Mesodermal cell (in vitro differentiated cells): Measurements from ENCODE around the gene ADAP1.
"Not testable (repeated sequence)": the region's sequence is repeated elsewhere in the genome, so short reads cannot be mapped to it uniquely, and the experiment has no call there.

Source experiments
- H3K27ac ChIP-seq: 2 replicates; pipeline ENCODE4 v1.7.0; 2013; ENCODE audit warnings: mild to moderate bottlenecking, low read depth, low read length, moderate library complexity; ENCODE audit not compliant: severe bottlenecking
- H3K36me3 ChIP-seq: 2 replicates; pipeline ENCODE4 v1.7.1; 2013; ENCODE audit warnings: mild to moderate bottlenecking, low read length, moderate library complexity; ENCODE audit not compliant: control insufficient read depth, insufficient read depth
- H3K4me1 ChIP-seq: one replicate; pipeline ENCODE4 v1.7.1; 2013; ENCODE audit warnings: mild to moderate bottlenecking, low read length; ENCODE audit not compliant: insufficient read depth, control insufficient read depth, poor library complexity, severe bottlenecking
- H3K4me3 ChIP-seq: 2 replicates; pipeline ENCODE4 v1.7.0; 2013; ENCODE audit warnings: low read length, control low read depth, mild to moderate bottlenecking; ENCODE audit not compliant: insufficient read depth, poor library complexity, severe bottlenecking; ENCODE audit errors: extremely low read depth
- H3K9me3 ChIP-seq: 2 replicates; pipeline ENCODE4 v1.7.1; 2013; ENCODE audit warnings: mild to moderate bottlenecking, low read length, moderate library complexity; ENCODE audit not compliant: control insufficient read depth
- WGBS, 2 experiments: methylation state at CpG; one replicate each; pipeline ENCODE4 v1.1.5; 2013; ENCODE audit warnings: missing lambda C conversion rate in 2 of 2; ENCODE audit not compliant: insufficient coverage in 2 of 2; 5-methylcytosine and 5-hydroxymethylcytosine counted together

The ADAP1 gene

DNA sequence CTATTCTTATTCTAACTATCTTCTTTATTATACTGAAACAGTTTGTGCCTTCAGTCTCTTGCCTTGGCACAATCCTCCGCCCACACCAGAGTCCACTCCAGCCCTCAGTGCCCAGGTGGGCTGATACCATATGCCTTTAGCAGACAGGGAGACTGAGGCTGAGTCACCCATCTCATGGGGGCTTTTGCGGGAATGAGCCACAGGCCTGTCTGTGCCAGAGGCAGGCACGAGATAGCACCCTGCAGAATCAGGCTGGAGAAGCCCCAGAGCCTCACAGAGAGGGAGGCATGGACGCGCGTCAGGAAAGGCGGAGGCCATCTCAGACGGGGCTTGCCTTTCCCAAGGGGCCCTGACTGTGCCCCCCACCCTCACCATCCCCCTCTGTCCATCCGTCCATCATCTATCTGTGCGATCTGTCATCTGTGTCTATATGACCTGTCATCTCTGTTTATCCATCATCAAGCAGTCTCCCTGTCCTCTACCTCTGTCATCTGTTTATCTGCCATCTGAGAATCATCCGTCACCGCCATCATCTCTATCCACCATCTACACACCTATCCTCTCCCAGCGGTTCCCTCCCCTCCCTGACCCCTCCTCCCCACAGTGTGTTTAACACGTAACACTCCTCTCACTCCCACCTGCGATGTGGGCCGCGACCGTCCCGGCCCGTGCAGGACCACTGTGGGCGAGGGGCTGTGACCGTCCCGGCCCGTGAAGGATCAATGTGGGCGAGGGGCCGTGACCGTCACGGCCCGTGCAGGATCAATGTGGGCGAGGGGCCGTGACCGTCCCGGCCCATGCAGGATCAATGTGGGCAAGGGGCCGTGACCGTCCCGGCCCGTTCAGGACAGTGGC, 7.3 kb upstream of the ADAP1 start:
- H3K4me3 ChIP-seq, result no peak overlapping the region
- peaks cover 3% of the 10 kb centered on the region for H3K4me1 ChIP-seq
- no peaks in the 10 kb centered on the region for H3K9me3 ChIP-seq
- peaks cover 12% of the 10 kb centered on the region for H3K36me3 ChIP-seq
- H3K27ac ChIP-seq, result no peak overlapping the region
- WGBS, 2 experiments, result 92 to 96% methylated on average over 31 to 34 of the region's 37 CpGs

DNA sequence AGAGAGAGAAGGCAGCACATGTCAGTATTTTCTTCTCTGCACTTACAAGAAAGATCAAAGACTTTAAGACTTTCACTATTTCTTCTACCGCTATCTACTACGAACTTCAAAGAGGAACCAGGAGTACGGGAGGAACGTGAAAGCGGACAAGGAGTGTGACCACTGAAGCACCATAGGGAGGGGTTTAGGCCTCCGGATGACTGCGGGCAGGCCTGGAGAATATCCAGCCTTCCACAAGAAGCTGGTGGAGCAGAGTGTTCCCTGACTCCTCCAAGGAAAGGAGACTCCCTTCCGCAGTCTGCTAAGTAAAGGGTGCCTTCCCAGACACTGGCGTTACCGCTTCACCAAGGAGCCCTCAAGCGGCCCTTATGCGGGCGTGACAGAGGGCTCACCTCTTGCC, 6.5 kb upstream of the ADAP1 start:
- not testable (repeated sequence) for H3K36me3 ChIP-seq, H3K4me1 ChIP-seq, H3K9me3 ChIP-seq, H3K27ac ChIP-seq, H3K4me3 ChIP-seq
- WGBS, 2 experiments, result 76 to 77% methylated on average over 5 of the region's 13 CpGs

DNA sequence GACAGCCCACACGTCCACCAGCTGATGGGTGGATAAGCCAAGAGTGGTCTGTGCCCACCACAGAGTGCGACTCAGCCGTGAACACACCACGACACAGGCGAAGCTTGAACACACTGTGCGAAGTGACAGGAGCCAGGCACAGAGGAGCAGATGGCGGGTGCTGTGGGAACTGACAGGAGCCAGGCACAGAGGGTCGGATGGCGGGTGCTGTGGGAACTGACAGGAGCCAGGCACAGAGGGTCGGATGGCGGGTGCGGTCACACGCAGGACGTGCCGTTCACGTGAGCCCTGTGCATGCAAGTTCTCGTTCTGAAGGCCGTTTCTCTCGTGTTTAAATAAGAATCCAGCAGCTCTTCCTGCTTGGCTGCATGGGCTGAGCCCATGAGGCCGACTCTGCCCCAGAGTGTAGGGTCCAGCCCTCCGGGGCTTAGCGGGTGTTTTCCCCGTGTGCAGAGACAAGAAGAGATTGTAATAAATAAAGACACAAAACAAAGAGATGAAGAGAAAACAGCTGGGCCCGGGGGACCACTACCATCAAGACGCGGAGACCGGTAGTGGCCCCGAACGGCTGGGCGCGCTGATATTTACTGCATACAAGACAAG, 5.9 kb upstream of the ADAP1 start:
- Histone ChIP-seq H3K27ac (no peak overlapping the region), H3K36me3 (no peaks in the 10 kb centered on the region), H3K4me1 (peaks cover 3% of the 10 kb centered on the region)

DNA sequence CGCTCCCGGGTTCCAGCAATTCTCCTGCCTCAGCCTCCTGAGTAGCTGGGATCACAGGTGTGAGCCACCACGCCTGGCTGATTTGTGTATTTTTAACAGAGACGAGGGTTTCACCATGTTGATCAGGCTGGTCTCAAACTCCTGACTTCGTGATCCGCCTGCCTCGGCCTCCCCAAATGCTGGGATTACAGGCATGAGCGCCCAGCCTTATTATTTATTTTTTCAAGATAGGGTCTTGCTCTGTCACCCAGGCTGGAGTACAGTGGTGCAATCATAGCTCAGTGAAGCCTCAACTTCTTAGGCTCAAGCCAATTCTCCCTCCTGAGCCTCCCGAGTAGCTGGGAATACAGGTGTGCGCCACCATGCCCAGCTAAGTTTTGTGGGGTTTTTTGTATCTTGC, 5.3 kb upstream of the ADAP1 start:
- not testable (repeated sequence) for H3K9me3 ChIP-seq, H3K36me3 ChIP-seq, H3K27ac ChIP-seq, H3K4me1 ChIP-seq, H3K4me3 ChIP-seq
- 92 to 99% methylated on average over 9 to 10 of the region's 10 CpGs for WGBS, 2 experiments

More for the DNA sequence above, 5.9 kb upstream of the ADAP1 start:
- H3K9me3 ChIP-seq, result no peaks in the 10 kb centered on the region
- no peak overlapping the region for H3K4me3 ChIP-seq
- 93 to 97% methylated on average over 26 to 28 of the region's 31 CpGs for WGBS, 2 experiments

DNA sequence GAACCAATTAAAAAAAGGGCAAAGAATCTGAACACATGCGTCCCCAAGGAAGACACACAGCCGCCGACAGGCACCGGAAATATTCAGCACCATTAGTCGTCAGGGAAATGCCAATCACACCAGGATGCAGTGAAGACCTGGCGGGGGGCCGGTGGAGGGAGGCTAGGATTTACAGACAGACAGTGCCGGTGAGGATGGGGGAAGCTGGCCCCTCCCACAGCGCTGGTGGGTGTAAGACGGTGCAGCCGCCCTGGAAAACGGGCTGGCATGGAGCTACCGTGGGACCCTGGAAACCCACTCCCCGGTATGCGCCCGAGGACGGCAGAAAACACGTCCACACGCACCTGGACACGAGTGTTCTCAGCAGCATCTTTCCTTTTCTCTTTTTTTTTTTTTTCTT, 4.8 kb upstream of the ADAP1 start:
- WGBS, 2 experiments, result 47 to 49% methylated on average over 12 to 13 of the region's 20 CpGs
- Histone ChIP-seq H3K27ac (no peak overlapping the region), H3K36me3 (no peaks in the 10 kb centered on the region), H3K9me3 (no peaks in the 10 kb centered on the region), H3K4me3 (no peak overlapping the region), H3K4me1 (no peaks in the 10 kb centered on the region)

DNA sequence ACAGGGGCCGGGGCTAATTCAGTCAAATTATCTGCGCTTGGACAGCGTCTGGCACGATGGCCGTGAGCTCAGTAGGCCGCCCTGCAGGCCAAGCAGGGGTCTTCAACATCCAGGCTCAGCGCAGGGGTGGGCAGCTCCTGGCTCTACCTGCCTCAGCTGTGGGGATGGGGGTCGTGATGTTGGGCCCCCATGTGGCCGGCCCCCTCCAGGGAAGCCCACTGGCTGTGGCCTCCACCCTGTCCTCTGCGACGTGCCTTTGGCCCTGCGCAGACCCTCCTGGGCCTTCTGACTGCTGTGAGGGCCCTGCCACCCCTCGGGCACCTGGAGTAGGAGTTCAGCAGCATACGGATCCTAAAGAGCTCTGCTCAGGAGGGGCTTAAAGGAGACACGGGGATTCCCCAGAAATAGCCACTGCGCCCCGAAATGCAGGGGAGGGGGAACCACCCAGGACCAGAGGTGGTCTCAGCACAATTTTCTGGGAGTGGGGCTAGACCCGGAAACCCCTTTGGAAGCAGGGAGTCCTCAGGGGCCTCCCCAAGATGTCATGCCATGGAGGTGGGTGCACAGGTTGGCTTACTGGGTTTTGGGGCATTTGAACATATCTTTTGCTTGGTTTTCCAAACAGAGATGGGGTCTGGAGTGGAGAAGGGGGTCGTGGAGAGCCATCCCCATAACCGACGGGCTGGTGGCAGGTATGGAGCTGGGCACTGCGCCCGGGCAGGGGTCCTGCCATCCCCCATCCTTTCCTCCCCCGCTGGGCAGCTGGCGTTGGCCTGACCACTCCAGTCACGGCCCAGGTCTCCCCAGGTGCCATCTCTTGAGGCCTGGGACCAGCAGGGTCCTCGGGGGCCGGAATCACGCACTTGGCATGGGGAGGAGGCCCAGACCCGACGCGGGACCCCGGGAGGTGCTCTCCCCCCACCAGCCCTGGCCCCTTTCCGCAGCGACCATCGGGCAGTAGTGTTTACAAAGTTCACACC, 4.0 kb upstream of the ADAP1 start:
- H3K9me3 ChIP-seq, result no peaks in the 10 kb centered on the region
- H3K4me3 ChIP-seq, result no peak overlapping the region
- no peaks in the 10 kb centered on the region for H3K4me1 ChIP-seq
- H3K27ac ChIP-seq, result no peak overlapping the region
- 91 to 93% methylated on average over 32 to 35 of the region's 36 CpGs for WGBS, 2 experiments
- H3K36me3 ChIP-seq, result no peaks in the 10 kb centered on the region

DNA sequence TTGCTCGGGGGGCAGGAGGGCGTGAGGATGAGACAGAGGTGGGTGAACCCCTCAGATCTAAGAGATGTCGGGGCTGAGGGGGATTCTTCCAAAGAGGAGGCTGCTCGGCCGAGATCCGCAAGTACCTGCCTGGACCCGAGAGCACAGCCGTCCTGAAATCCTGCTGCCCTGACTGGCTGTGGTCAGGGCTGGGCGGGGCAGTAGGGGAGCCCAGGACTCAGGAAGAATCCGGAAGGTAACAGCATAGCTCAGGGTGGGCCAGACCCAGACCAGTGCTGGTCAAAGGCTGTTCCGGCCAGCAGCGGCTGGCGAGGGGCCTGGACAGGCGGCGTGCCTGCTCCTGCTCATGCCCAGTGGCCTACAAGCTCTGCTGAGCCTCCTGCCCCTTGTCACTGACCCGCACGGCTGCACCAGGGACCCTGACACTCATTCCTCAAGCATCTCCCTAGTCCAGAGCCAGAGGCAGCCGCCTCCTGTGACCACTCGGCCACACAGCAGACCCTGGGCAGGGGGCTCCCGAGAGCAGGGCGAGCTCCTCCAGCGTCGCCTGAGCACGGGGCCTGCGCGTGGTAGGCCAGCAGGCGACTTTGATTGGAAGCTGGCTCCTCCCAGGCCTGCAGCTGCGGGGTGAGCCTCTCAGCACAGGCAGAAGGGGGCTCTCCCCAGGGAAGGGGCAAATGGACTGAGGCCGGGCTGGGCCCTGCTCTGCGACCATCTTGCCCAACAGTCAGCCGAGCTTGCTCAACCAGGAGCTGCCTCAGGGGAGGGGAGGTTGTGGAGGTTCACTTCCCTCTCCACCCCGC, 3.1 kb upstream of the ADAP1 start:
- no peaks in the 10 kb centered on the region for H3K9me3 ChIP-seq
- WGBS, 2 experiments, result 87 to 90% methylated on average over 29 to 30 of the region's 32 CpGs

DNA sequence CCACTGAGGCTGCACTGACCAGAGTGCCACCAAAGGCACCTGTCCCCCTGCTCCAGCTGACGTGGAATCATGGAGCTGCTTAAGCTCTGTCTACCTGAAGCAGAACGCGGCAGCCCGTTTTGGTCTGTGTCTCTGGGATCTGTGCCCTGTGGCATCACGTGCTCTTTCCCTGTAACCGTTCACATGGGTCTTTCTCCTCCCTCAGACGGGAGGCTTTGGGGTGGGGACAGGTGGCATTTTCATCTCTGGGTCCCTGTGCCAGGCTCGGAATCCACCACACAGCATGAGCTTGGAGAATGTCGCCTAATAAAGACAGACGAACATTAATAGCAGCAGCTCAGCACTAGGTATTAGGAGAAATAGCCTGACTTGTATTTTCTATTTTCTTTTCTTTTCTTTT, 1.6 kb upstream of the ADAP1 start:
- WGBS, 2 experiments, result 91 to 95% methylated on average over 9 to 10 of the region's 10 CpGs
- Histone ChIP-seq H3K9me3 (no peaks in the 10 kb centered on the region), H3K27ac (no peak overlapping the region), H3K36me3 (no peaks in the 10 kb centered on the region), H3K4me1 (peaks cover 4% of the 10 kb centered on the region), H3K4me3 (no peak overlapping the region)

More for the DNA sequence above, 3.1 kb upstream of the ADAP1 start:
- Histone ChIP-seq H3K27ac (no peak overlapping the region), H3K4me3 (no peak overlapping the region), H3K36me3 (no peaks in the 10 kb centered on the region), H3K4me1 (peaks cover 4% of the 10 kb centered on the region)

DNA sequence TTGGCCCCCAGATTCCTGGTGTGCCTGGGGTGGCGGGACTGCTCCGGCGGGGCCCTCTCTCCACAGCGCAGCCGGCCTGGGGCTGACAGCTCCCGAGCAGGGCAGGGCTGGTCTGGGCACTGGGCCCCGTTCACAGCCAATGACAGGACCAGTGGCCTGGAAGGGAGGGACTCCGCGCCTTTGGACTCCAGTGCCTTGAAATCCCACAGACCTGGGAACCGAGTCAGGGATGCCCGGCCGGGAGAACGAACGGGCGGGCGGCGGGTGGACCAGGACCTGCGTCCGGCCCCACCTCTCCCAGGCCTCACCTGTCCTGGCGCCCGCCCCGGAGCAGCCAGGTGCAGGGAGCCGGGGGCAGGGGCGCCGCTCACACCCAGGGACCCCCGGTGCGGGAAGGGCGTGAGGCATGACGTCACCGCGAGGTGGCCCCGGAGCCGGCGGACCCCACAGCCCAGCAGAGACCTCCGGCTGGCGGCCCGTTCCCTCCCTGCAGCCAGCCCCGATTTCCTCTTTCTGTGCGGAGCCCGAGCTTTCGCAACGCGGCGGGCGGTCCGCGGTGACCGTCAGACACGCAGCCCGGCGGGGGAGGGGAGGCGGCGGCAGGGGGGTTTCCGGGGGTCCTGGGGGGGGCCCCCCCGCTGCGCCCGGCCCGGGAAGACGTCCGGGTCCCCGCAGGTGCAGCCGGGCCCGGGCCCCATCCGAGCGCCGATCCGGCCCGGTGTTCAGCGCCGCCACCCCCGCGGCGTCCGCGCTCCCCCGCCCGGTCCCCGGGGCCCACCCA, 743 bp downstream of the ADAP1 start:
- H3K4me1 ChIP-seq, result peaks cover 4% of the 10 kb centered on the region
- H3K9me3 ChIP-seq, result no peaks in the 10 kb centered on the region
- no peaks in the 10 kb centered on the region for H3K36me3 ChIP-seq
- 4 to 11% methylated on average over 39 to 54 of the region's 78 CpGs for WGBS, 2 experiments
- H3K27ac ChIP-seq, result no peak overlapping the region
- peak overlapping the region; percentile 35 for H3K4me3 ChIP-seq
